Gastroesophageal sphincter (tissue), 3 donors: ENCODE data around the gene VAMP4.

Experiments
- CTCF ChIP-seq, 4 experiments: fragments of 200-600 bp in 2 of 4; fragments of 450-650 bp in 2 of 4; sonication (generic) in 1 of 4; IDR thresholded peaks; one replicate each; pipeline ENCODE4 v1.5.1; 2017 to 2019; ENCODE audit warnings: antibody characterized with exemption in 4 of 4, mild to moderate bottlenecking in 2 of 4, moderate library complexity in 2 of 4
- POLR2A ChIP-seq, 2 donors: fragments of 450-650 bp; IDR thresholded peaks; one replicate each; pipeline ENCODE4 v1.6.1; 2017; ENCODE audit warnings: antibody characterized with exemption in 2 of 2, mild to moderate bottlenecking in 2 of 2, moderate library complexity in 1 of 2
- POLR2AphosphoS5 ChIP-seq: sonication (generic); formaldehyde crosslinking; IDR thresholded peaks from one replicate; pipeline ENCODE4 v1.6.1; 2017; ENCODE audit warnings: antibody characterized with exemption

- TF ChIP-seq CTCF (IDR thresholded peaks at IDR 0.05) (peak in 2 of 4 experiments; percentile 9 to 13), POLR2A (IDR thresholded peaks at IDR 0.05) (peak; percentile 86 to 89), POLR2AphosphoS5 (peak; percentile 97)
These were observed 39.5 kb upstream of the VAMP4 start, which contains the start of gene METTL13 for GRCh38 chr1:171781176-171781875.
